ENCODE results near the gene RAB25.
"Not testable (repeated sequence)": the region's sequence is repeated elsewhere in the genome, so short reads cannot be mapped to it uniquely, and the experiment has no call there.

Gene RAB25

GRCh38 chr1:156054500-156055280, 6.3 kb upstream of the RAB25 start, which contains the start of gene LAMTOR2:
Gene LAMTOR2, plus strand, starts transcription at chr1:156054782. Its CDS starts 108 bp downstream, at chr1:156054890.
- in situ Hi-C loops (cut with MboI; ENCODE audit: low sequenced_read_pairs): loop anchor here (10.0 kb wide), 1 partner anchor 120 kb away; the partner anchor contains the start of gene KHDC4

GRCh38 chr1:156055281-156056048, 5.5 kb upstream of the RAB25 start:
- in situ Hi-C loops (cut with MboI; ENCODE audit: low sequenced_read_pairs): loop anchor here (10.0 kb wide), 1 partner anchor 121 kb away; the partner anchor contains the start of gene KHDC4

- in situ Hi-C loops (cut with MboI; ENCODE audit: low sequenced_read_pairs): loop anchor here (10.0 kb wide), 1 partner anchor 122 kb away; the partner anchor contains the start of gene KHDC4
These were observed 4.6 kb upstream of the RAB25 start for GRCh38 chr1:156056326-156056849.

GRCh38 chr1:156062189-156062588, 1.2 kb downstream of the RAB25 start:
- in situ Hi-C loops (cut with MboI; ENCODE audit: low sequenced_read_pairs): no loop called here

GRCh38 chr1:156063997-156064285, 3.0 kb downstream of the RAB25 start:
- in situ Hi-C loops (cut with MboI; ENCODE audit: low sequenced_read_pairs): no loop called here

- in situ Hi-C loops (cut with MboI; ENCODE audit: low sequenced_read_pairs): no loop called here
These were observed 3.7 kb downstream of the RAB25 start for GRCh38 chr1:156064615-156065014.

GRCh38 chr1:156065212-156065611, 4.3 kb downstream of the RAB25 start:
- in situ Hi-C loops (cut with MboI; ENCODE audit: low sequenced_read_pairs): no loop called here

- in situ Hi-C loops (cut with MboI; ENCODE audit: low sequenced_read_pairs): no loop called here
These were observed 4.9 kb downstream of the RAB25 start for GRCh38 chr1:156065871-156066270.

GRCh38 chr1:156067262-156067661, 6.3 kb downstream of the RAB25 start:
- in situ Hi-C loops (cut with MboI; ENCODE audit: low sequenced_read_pairs): no loop called here

- in situ Hi-C loops (cut with MboI; ENCODE audit: low sequenced_read_pairs): no loop called here
These were observed 8.8 kb downstream of the RAB25 start for GRCh38 chr1:156069490-156070455.

- in situ Hi-C loops (cut with MboI; ENCODE audit: low sequenced_read_pairs): no loop called here
These were observed 9.6 kb downstream of the RAB25 start for GRCh38 chr1:156070548-156070947.

- in situ Hi-C loops (cut with MboI; ENCODE audit: low sequenced_read_pairs): not testable (repeated sequence)
These were observed 10.4 kb downstream of the RAB25 start for GRCh38 chr1:156071332-156071816.

GRCh38 chr1:156072251-156072650, 11.3 kb downstream of the RAB25 start:
- in situ Hi-C loops (cut with MboI; ENCODE audit: low sequenced_read_pairs): no loop called here

GRCh38 chr1:156073110-156073687, 12.2 kb downstream of the RAB25 start:
- in situ Hi-C loops (cut with MboI; ENCODE audit: low sequenced_read_pairs): no loop called here

GRCh38 chr1:156073740-156074139, 12.8 kb downstream of the RAB25 start:
- in situ Hi-C loops (cut with MboI; ENCODE audit: low sequenced_read_pairs): no loop called here

- in situ Hi-C loops (cut with MboI; ENCODE audit: low sequenced_read_pairs): no loop called here
These were observed 13.7 kb downstream of the RAB25 start for GRCh38 chr1:156074661-156075060.

- in situ Hi-C loops (cut with MboI; ENCODE audit: low sequenced_read_pairs): no loop called here
These were observed 14.2 kb downstream of the RAB25 start for GRCh38 chr1:156075162-156075561.

GRCh38 chr1:156075775-156076204, 14.8 kb downstream of the RAB25 start:
- in situ Hi-C loops (cut with MboI; ENCODE audit: low sequenced_read_pairs): no loop called here

GRCh38 chr1:156076609-156077429, 15.9 kb downstream of the RAB25 start:
- in situ Hi-C loops (cut with MboI; ENCODE audit: low sequenced_read_pairs): no loop called here
